ENCODE measurements around the gene IFNL4.
"Not testable (repeated sequence)": the region's sequence is repeated elsewhere in the genome, so short reads cannot be mapped to it uniquely, and the experiment has no call there.

- TF ChIP-seq CTCF, POLR2A (IDR thresholded peaks at IDR 0.05): not testable (repeated sequence)
These were observed 3.5 kb downstream of the IFNL4 start for GRCh38 chr19:39245166-39245565.

All from ovary (tissue), 3 donors.